Keratinocyte (primary cell): ENCODE data around the gene RNF103. TPM values are rescaled to one million over a fixed set of nuclear protein-coding genes. Genes with fewer than 3 reads are reported as not detected.

Experiments used
- DNase-seq: peaks from one replicate; pipeline ENCODE4 v3.0.0-alpha.2; 2011; ENCODE audit warnings: low read depth, missing footprints, low spot score
- FAIRE-seq: peaks from 2 replicates; lab custom pipeline; 2011; peaks lifted over from hg19 to GRCh38; lab: Jason Lieb, UNC
- H2AFZ ChIP-seq: 2 replicates; pipeline ENCODE4 v1.6.0; 2012; ENCODE audit warnings: low read length, control low read depth, inconsistent platforms; ENCODE audit not compliant: control insufficient read depth
- H3K27ac ChIP-seq: 2 replicates; pipeline ENCODE4 v1.5.1; 2011; ENCODE audit warnings: low read length; ENCODE audit not compliant: control insufficient read depth, insufficient read depth
- H3K27me3 ChIP-seq: 3 replicates; pipeline ENCODE4 v1.6.0; 2011; ENCODE audit warnings: low read length; ENCODE audit not compliant: control insufficient read depth, insufficient read depth; ENCODE audit errors: extremely low read depth
- H3K36me3 ChIP-seq, 2 experiments: 2 replicates in 1 of 2; 3 replicates in 1 of 2; pipeline ENCODE4 v1.5.1; 2011; ENCODE audit warnings: low read length in 2 of 2, mild to moderate bottlenecking in 1 of 2; ENCODE audit not compliant: control insufficient read depth in 2 of 2, insufficient read depth in 2 of 2; ENCODE audit errors: extremely low read depth in 1 of 2
- H3K4me1 ChIP-seq: 3 replicates; pipeline ENCODE4 v1.5.1; 2011; ENCODE audit warnings: low read length; ENCODE audit not compliant: control insufficient read depth, insufficient read depth; ENCODE audit errors: extremely low read depth
- H3K4me2 ChIP-seq: 3 replicates; pipeline ENCODE4 v1.6.0; 2011; ENCODE audit warnings: low read depth, low read length; ENCODE audit not compliant: control insufficient read depth, insufficient read depth; ENCODE audit errors: extremely low read depth
- H3K4me3 ChIP-seq, 3 experiments: fragments of 200-600 bp in 1 of 3; sonication (generic) in 1 of 3; 2 replicates in 2 of 3; 3 replicates in 1 of 3; pipeline ENCODE4 v1.5.1; 2011 to 2016; ENCODE audit warnings: low read length in 3 of 3, mild to moderate bottlenecking in 3 of 3, control low read depth in 2 of 3, inconsistent platforms in 1 of 3, low read depth in 1 of 3, mixed read lengths in 1 of 3, mixed run types in 1 of 3, moderate library complexity in 1 of 3; ENCODE audit not compliant: control insufficient read depth in 2 of 3, insufficient read depth in 2 of 3; ENCODE audit errors: extremely low read depth in 1 of 3
- H3K79me2 ChIP-seq: 2 replicates; pipeline ENCODE4 v1.6.0; 2012; ENCODE audit warnings: low read length; ENCODE audit not compliant: control insufficient read depth, insufficient read depth
- H3K9ac ChIP-seq: 3 replicates; pipeline ENCODE4 v1.6.0; 2011; ENCODE audit warnings: low read length; ENCODE audit not compliant: control insufficient read depth, insufficient read depth; ENCODE audit errors: extremely low read depth
- H3K9me1 ChIP-seq: 3 replicates; pipeline ENCODE4 v1.6.0; 2011; ENCODE audit warnings: low read length; ENCODE audit not compliant: control insufficient read depth, insufficient read depth; ENCODE audit errors: extremely low read depth
- H3K9me3 ChIP-seq: 2 replicates; pipeline ENCODE4 v1.5.1; 2012; ENCODE audit warnings: low read depth, low read length; ENCODE audit not compliant: control insufficient read depth
- H4K20me1 ChIP-seq: 3 replicates; pipeline ENCODE4 v1.6.0; 2011; ENCODE audit warnings: low read length; ENCODE audit not compliant: control insufficient read depth, insufficient read depth; ENCODE audit errors: extremely low read depth
- CTCF ChIP-seq, 3 experiments: IDR thresholded peaks in 1 of 3; conservative IDR thresholded peaks in 1 of 3; optimal IDR thresholded peaks in 1 of 3; 2 replicates in 2 of 3; 3 replicates in 1 of 3; pipeline versions ENCODE3 to v1.5.1; 2011; ENCODE audit warnings: low read length in 3 of 3, mild to moderate bottlenecking in 3 of 3, moderate library complexity in 2 of 3, control low read depth in 1 of 3, inconsistent platforms in 1 of 3; ENCODE audit not compliant: insufficient read depth in 2 of 3; ENCODE audit errors: extremely low read depth in 1 of 3
- EZH2 ChIP-seq: IDR thresholded peaks from one replicate; pipeline ENCODE4 v1.6.1; 2012; ENCODE audit warnings: inconsistent platforms, mild to moderate bottlenecking, low read length, moderate library complexity
- dilution Hi-C: fragments of 300-500 bp; cut with MboI; formaldehyde crosslinking; loops from one replicate; pipeline ENCODE4 v1.7.0; 2020; ENCODE audit warnings: low sequenced_read_pairs; ENCODE audit not compliant: extremely low pct_ligation_motif_present
- polyA plus RNA-seq, 5 experiments: library from polyadenylated mRNA; depleted of rRNA in 3 of 5; stranded (reverse) in 3 of 5; stranded (forward) in 1 of 5; unstranded in 1 of 5; fragments of >200 nt; gene quantifications; 1 replicate in 1 of 5; 2 replicates in 3 of 5; 3 replicates in 1 of 5; pipeline versions ENCODE4 v1.2.1 to v1.2.3, GENCODE V29; 2011 to 2012; ENCODE audit warnings: missing spikeins in 2 of 5, low read depth in 1 of 5, low replicate concordance in 1 of 5

RNF103 gene
- polyA plus RNA-seq, 1 donor (not counting 4 experiments of a cell fraction or from before 2014, with no cell fraction given), result 15.7 TPM

GRCh38 chr2:86563650-86564061 is 60.0 kb downstream of the RNF103 start:
- Histone ChIP-seq H2AFZ (peak overlapping the region; percentile 97), H4K20me1 (no peaks in the 10 kb centered on the region), H3K9ac (peak overlapping the region; percentile 35), H3K27me3 (no peaks in the 10 kb centered on the region), H3K36me3 (peaks cover 0 to 2% of the 10 kb centered on the region in 2 experiments), H3K9me1 (no peaks in the 10 kb centered on the region), H3K79me2 (peaks cover 37% of the 10 kb centered on the region), H3K27ac (peak overlapping the region; percentile 99), H3K4me2 (peak overlapping the region; percentile 82), H3K4me1 (peaks cover 16% of the 10 kb centered on the region), H3K4me3 (peak overlapping the region in 1 of 3 experiments; percentile 97), H3K9me3 (peaks cover 2% of the 10 kb centered on the region)
- FAIRE-seq (no peak), DNase-seq (no peak)
- TF ChIP-seq EZH2 (no peak), CTCF (optimal IDR thresholded peaks at IDR 0.05 in 1 of 3, IDR thresholded peaks at IDR 0.05 in 1 of 3, conservative IDR thresholded peaks at IDR 0.05 in 1 of 3; ENCODE audit: extremely low read depth in 1 of 3, insufficient read depth in 2 of 3, low read length in 3 of 3) (no peak)
- dilution Hi-C loops, result no loop called here

GRCh38 chr2:86562922-86563649 is 60.6 kb downstream of the RNF103 start, which contains the start of gene CHMP3:
Gene CHMP3 (minus strand): TSS chr2:86563443. CDS start chr2:86563348, 95 bp downstream.
- H3K9ac ChIP-seq, result peak within 1 kb of the TSS; percentile 99
- H3K9me1 ChIP-seq, result no peaks in the 10 kb centered on the region
- DNase-seq, result peak; percentile 75
- no peaks in the 10 kb centered on the region for H3K27me3 ChIP-seq
- H3K9me3 ChIP-seq, result peaks cover 2% of the 10 kb centered on the region
- H3K36me3 ChIP-seq, result peaks cover 0 to 2% of the 10 kb centered on the region in 2 experiments
- H3K79me2 ChIP-seq, result peaks cover 43% of the 10 kb centered on the region
- peak within 1 kb of the TSS; percentile 97 for H3K4me2 ChIP-seq
- FAIRE-seq, result peak; percentile 77
- peak within 1 kb of the TSS; percentile 99 for H3K27ac ChIP-seq
- H3K4me3 ChIP-seq, result peak within 1 kb of the TSS; percentile 83 to 97 (median 94)
- dilution Hi-C loops, result no loop called here
- TF ChIP-seq CTCF (optimal IDR thresholded peaks at IDR 0.05 in 1 of 3, IDR thresholded peaks at IDR 0.05 in 1 of 3, conservative IDR thresholded peaks at IDR 0.05 in 1 of 3; ENCODE audit: extremely low read depth in 1 of 3, insufficient read depth in 2 of 3, low read length in 3 of 3) (no peak), EZH2 (no peak)
- peaks cover 16% of the 10 kb centered on the region for H3K4me1 ChIP-seq
- H4K20me1 ChIP-seq, result no peaks in the 10 kb centered on the region
- peak within 1 kb of the TSS; percentile 97 for H2AFZ ChIP-seq
